ENCODE results near the gene NAA10.

Gene NAA10

DNA sequence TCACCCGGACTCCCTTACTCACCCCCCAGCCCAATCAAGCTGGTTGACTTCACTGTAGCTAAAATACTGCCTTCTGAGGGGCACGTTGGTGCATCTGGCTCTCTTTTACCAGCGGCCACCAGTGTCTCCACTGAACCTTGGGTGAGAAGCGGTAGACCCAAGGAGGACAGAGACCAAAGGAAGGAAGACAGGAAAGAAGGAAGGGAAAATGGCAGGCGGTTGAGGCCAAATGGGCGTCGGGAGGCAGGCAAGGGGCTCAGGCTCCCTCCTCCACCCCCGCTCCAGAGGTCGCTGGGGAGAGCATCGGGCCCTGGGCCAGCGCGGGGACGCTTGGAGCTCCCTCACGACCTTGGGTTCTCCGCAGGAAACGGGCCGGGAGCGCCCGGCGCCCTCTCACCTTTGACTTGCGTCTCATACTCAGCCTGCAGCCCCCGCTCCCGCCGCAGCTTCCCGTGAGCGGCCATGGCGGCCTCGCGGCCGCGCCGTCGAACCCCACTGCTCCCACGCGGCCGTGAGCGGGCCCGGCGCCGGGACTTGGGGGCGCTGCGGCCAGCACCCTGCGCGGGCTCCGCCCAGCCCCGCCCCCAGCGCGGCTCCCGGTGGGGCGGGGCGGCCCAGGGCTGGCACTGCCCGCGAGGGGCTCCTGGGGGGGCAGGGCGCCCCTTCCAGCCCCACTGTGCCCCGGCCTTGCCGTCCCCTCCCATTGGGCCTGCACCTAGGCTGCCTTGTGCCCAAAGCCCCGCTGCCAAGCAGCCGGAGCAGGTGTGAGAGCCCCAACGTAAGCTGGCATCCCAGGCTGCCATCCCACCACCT lies 8.9 kb downstream of the NAA10 start, which contains the start of gene ARHGAP4:
Gene ARHGAP4 (minus strand): TSS at position 526 of the 813 bp plus-strand sequence. CDS start 62 bp downstream, at position 464.
- H3K27ac Mint-ChIP-seq = peak within 1 kb of the TSS; percentile 95
- H3K4me1 Mint-ChIP-seq (ENCODE audit: low read depth) = peaks cover 59% of the 10 kb centered on the region
- H3K4me3 Mint-ChIP-seq = peak within 1 kb of the TSS; percentile 90
- H3K36me3 Mint-ChIP-seq (ENCODE audit: low read depth) = peaks cover 75% of the 10 kb centered on the region
- no peaks in the 10 kb centered on the region for H3K27me3 Mint-ChIP-seq
- no peaks in the 10 kb centered on the region for H3K9me3 Mint-ChIP-seq
- intact Hi-C loops (cut with micrococcal nuclease) = loop anchor here (1.0 kb wide), 1 partner anchor 132 kb away; the partner anchor contains the start of genes IDH3G and SSR4

DNA sequence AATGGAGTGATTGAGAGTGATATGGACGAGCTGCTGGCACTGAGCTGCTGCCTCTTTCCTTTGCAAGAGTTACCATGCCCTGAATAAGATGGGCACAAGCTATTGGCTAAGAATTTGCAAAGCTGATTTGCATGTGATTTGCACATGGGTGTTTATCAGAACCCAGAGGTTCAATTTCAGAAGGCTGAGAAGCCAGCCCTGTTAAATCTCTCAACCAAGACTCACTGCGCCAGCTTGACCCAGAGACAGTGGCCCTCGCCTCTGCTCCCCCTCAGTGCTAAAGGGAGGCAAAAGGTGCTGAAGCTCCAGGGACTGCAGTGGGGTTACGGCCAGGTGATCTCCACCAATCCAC lies 9.5 kb downstream of the NAA10 start:
- no peaks in the 10 kb centered on the region for H3K27me3 Mint-ChIP-seq
- peaks cover 53% of the 10 kb centered on the region for H3K4me1 Mint-ChIP-seq (ENCODE audit: low read depth)
- intact Hi-C loops (cut with micrococcal nuclease) = loop anchor here (1.0 kb wide), 1 partner anchor 131 kb away; the partner anchor contains the start of genes IDH3G and SSR4
- H3K36me3 Mint-ChIP-seq (ENCODE audit: low read depth) = peaks cover 75% of the 10 kb centered on the region
- peak overlapping the region; percentile 95 for H3K27ac Mint-ChIP-seq
- H3K4me3 Mint-ChIP-seq = peak overlapping the region; percentile 90
- H3K9me3 Mint-ChIP-seq = no peaks in the 10 kb centered on the region

DNA sequence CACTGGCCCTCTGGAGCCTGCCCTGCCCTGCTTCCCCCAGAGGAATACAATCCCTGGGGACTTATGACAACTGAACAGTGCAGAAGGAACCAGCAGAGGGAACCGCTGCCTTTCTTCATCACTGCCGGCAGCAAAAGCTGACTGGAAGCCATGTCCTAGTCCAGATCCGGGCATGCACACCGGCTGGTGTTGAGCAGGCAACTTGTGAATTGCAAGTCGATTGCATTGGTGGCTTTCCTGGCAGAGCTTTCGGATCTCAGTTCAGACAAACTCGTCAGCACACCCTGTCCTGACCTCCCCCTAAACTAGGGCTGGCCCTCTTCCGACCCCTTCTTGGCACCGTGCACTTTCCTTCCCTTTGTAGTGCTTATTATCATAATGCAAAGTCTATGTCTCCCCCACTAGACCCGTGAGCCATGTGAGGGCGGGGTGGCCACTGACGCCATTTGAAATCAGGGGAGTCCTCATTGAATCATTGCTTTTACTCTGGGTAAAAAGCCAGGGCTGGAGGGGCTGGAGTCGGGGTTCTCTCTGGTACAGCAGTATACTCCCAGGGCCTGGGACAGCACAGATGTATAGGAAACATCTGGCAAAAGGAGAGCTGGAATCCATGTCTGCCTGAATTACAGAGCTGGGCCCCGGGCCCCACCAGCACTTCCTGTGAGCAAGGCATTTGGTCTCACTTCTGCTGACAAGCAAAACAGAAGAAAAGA lies 10.5 kb downstream of the NAA10 start:
- peak overlapping the region; percentile 90 for H3K4me3 Mint-ChIP-seq
- H3K27ac Mint-ChIP-seq = peak overlapping the region; percentile 95
- peaks cover 75% of the 10 kb centered on the region for H3K36me3 Mint-ChIP-seq (ENCODE audit: low read depth)
- intact Hi-C loops (cut with micrococcal nuclease) = no loop called here
- H3K4me1 Mint-ChIP-seq (ENCODE audit: low read depth) = peaks cover 43% of the 10 kb centered on the region
- no peaks in the 10 kb centered on the region for H3K27me3 Mint-ChIP-seq
- no peaks in the 10 kb centered on the region for H3K9me3 Mint-ChIP-seq

DNA sequence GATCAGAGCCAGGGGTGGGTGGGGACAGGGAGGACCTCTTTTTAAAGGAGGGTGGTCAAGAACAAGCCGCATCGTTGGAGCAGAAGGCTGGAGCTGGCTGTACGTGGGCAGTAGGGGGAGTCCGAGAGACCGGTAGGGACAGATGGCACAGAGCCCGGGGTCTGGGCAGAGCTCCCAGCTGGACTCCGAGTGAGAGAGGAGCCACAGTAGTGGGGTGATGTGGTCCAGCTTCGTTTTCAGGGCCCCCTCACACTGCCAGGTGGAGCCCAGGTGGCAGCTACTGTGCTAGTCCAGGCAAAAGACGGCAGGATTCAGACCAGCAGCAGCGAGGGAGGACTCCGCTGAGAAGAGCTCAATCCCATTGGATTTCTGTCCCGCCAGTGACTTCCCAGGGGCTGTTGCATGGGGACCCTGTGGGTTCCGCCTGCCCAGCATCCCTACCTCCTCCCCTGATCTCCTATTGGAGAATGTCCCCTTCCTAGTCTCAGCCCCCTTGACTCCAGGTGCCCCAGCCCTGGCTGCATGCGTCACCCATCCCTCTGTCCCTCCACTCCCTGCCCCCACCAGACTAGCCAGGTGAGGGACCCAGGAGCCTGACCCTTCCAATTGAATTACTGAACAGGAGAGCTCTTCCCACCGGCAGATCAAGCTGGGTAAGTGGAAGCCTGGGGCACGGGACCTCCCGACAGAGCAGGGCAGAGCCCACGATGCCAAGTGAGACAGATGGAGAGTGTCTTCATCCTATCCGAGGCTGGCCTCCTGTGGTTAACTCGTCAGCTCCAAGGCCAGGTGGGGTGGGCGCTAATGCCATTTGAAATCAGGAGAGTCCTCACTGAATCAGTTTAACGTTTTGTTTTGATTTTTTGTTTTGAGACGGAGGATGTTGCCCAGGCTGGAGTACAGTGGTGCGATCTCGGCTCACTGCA lies 11.6 kb downstream of the NAA10 start:
- intact Hi-C loops (cut with micrococcal nuclease) = no loop called here
- Mint-ChIP-seq H3K27ac (peak overlapping the region; percentile 95), H3K4me1 (ENCODE audit: low read depth) (peaks cover 35% of the 10 kb centered on the region), H3K27me3 (no peaks in the 10 kb centered on the region), H3K36me3 (ENCODE audit: low read depth) (peaks cover 84% of the 10 kb centered on the region), H3K9me3 (no peaks in the 10 kb centered on the region), H3K4me3 (peak overlapping the region; percentile 90)

DNA sequence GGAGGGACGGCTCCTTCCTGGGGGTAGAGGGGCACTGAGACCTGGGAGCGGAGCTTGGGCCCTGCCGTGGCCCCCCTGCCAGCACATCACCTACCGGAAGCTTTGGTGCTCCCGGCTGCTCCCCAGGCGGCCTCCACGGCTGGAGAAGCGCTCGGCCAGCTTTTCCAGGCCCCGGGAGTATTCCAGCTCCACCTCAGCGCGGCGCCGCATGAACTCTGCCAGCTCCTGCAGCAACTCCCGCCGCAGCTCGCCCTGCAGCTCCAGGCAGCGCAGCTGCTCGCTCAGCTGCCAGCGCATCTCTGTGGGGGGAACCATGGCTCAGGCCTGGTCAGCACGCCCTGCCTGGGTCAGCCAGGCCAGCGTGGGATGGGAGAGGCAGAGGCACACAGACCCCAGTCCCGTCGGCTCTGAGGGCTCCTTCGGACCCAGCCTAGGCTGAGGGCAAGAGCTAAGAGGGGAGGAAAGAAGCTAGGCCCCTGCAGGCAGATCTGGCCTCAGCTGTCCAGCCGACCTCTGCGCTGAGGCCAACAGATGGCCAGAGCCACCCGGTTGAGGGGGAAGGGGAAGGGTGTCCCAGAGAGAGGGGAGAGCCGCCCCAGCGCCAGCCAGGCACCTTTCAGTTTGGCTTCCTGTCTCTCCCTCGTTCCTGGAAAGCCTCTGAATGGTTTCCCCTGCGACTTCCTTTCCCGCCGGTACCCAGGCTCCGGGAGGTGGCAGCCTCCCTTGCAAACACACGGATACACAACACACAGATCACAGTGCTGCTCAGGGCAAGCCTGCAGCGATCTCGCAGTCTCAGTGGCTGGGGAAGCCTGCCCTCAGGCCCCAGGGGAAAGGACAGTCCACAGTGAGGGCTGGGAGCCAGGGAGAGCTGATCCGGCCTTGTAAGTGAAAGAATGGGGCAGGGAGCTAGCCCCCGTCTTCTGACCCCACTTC lies 13.1 kb downstream of the NAA10 start:
- intact Hi-C loops (cut with micrococcal nuclease) = no loop called here
- peaks cover 90% of the 10 kb centered on the region for H3K36me3 Mint-ChIP-seq (ENCODE audit: low read depth)
- H3K9me3 Mint-ChIP-seq = no peaks in the 10 kb centered on the region
- H3K4me1 Mint-ChIP-seq (ENCODE audit: low read depth) = peaks cover 29% of the 10 kb centered on the region
- H3K27me3 Mint-ChIP-seq = no peaks in the 10 kb centered on the region
- peak overlapping the region; percentile 90 for H3K4me3 Mint-ChIP-seq
- H3K27ac Mint-ChIP-seq = no peak overlapping the region

GRCh38 chrX:153921070-153921469 lies 13.8 kb downstream of the NAA10 start:
- H3K36me3 Mint-ChIP-seq (ENCODE audit: low read depth) = peaks cover 91% of the 10 kb centered on the region
- no peak overlapping the region for H3K4me3 Mint-ChIP-seq
- no peak overlapping the region for H3K27ac Mint-ChIP-seq
- H3K27me3 Mint-ChIP-seq = no peaks in the 10 kb centered on the region
- intact Hi-C loops (cut with micrococcal nuclease) = no loop called here
- peaks cover 24% of the 10 kb centered on the region for H3K4me1 Mint-ChIP-seq (ENCODE audit: low read depth)
- H3K9me3 Mint-ChIP-seq = no peaks in the 10 kb centered on the region

DNA sequence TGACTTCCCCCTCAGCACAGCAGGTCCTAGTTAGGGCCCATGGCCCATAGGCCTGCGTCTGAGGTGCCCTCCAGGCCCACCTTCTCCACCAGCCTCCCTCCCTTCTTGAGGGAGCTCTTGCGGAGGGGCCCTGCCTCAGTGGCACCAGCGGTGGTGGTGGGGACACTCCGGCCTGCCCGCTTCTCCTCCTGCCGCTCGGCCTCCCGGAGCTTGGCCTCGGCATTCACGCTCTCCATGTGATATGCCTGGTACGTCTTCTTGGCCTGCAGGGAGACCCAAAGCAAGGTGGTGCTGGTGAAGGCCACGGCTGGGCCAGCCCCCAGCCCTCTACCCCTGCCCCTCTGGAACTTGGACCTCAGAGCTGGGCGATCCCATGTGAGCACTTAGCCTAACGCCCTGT lies 14.3 kb downstream of the NAA10 start:
- intact Hi-C loops (cut with micrococcal nuclease) = no loop called here
- Mint-ChIP-seq H3K27ac (no peak overlapping the region), H3K27me3 (no peaks in the 10 kb centered on the region), H3K4me3 (no peak overlapping the region), H3K4me1 (ENCODE audit: low read depth) (peaks cover 24% of the 10 kb centered on the region), H3K9me3 (no peaks in the 10 kb centered on the region), H3K36me3 (ENCODE audit: low read depth) (peaks cover 92% of the 10 kb centered on the region)

GRCh38 chrX:153919281-153919680 lies 15.6 kb downstream of the NAA10 start:
- Mint-ChIP-seq H3K4me1 (ENCODE audit: low read depth) (peaks cover 20% of the 10 kb centered on the region), H3K9me3 (no peaks in the 10 kb centered on the region), H3K27ac (no peak overlapping the region), H3K4me3 (no peak overlapping the region), H3K27me3 (no peaks in the 10 kb centered on the region), H3K36me3 (ENCODE audit: low read depth) (peaks cover 96% of the 10 kb centered on the region)
- intact Hi-C loops (cut with micrococcal nuclease) = no loop called here

- Mint-ChIP-seq H3K4me3 (no peak overlapping the region), H3K4me1 (ENCODE audit: low read depth) (peaks cover 11% of the 10 kb centered on the region), H3K36me3 (ENCODE audit: low read depth) (peaks cover 96% of the 10 kb centered on the region), H3K27ac (no peak overlapping the region), H3K9me3 (no peaks in the 10 kb centered on the region), H3K27me3 (no peaks in the 10 kb centered on the region)
- intact Hi-C loops (cut with micrococcal nuclease) = no loop called here
Measured at GRCh38 chrX:153917869-153918268, 17.0 kb downstream of the NAA10 start.

GRCh38 chrX:153913701-153914100 lies 21.1 kb downstream of the NAA10 start:
- H3K4me3 Mint-ChIP-seq = no peak overlapping the region
- H3K27me3 Mint-ChIP-seq = no peaks in the 10 kb centered on the region
- H3K9me3 Mint-ChIP-seq = no peaks in the 10 kb centered on the region
- no peak overlapping the region for H3K27ac Mint-ChIP-seq
- intact Hi-C loops (cut with micrococcal nuclease) = no loop called here
- peaks cover 4% of the 10 kb centered on the region for H3K4me1 Mint-ChIP-seq (ENCODE audit: low read depth)
- H3K36me3 Mint-ChIP-seq (ENCODE audit: low read depth) = peaks cover 93% of the 10 kb centered on the region

DNA sequence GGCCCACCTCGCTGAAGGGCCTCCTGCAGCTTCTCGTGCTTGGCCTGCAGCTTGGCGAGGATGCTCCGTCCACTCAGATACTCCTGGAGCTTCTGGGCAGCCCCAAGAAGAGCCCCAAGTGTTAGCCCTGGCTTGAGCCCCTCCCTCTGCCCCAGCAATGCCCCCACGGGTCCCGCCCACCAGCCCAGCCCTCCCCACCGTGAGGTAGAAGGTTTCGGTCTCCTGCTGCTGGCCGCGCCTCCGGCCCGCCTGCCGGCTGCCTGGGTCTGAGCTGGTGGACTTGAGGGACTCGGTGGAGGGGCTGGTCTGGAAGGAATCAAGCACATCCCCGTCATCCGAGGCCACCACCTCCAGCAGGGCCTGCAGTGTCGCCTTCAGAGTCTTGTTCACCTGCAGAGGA lies 21.6 kb downstream of the NAA10 start:
- peaks cover 9% of the 10 kb centered on the region for H3K4me1 Mint-ChIP-seq (ENCODE audit: low read depth)
- intact Hi-C loops (cut with micrococcal nuclease) = no loop called here
- H3K27me3 Mint-ChIP-seq = no peaks in the 10 kb centered on the region
- H3K9me3 Mint-ChIP-seq = no peaks in the 10 kb centered on the region
- no peak overlapping the region for H3K4me3 Mint-ChIP-seq
- no peak overlapping the region for H3K27ac Mint-ChIP-seq
- H3K36me3 Mint-ChIP-seq (ENCODE audit: low read depth) = peaks cover 93% of the 10 kb centered on the region

DNA sequence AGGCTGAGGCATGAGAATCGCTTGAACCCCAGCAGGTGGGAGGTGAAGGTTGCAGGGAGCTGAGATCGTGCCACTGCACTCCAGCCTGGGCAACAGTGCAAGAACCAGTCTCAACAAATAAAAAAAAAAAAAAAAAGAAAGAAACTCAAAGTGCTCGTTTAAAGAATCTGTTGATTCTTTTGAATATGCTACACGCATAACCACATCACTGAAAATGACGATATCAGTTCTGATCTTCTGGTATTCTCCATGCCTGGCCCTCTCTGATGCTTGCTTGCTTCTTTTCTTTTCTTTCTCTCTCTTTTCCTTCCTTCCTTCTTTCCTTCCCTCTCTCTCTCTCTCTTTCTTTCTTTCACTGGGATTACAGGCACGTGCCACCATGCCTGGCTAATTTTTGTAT lies 23.0 kb downstream of the NAA10 start:
- Mint-ChIP-seq H3K9me3 (no peaks in the 10 kb centered on the region), H3K27me3 (no peaks in the 10 kb centered on the region), H3K4me1 (ENCODE audit: low read depth) (peaks cover 13% of the 10 kb centered on the region), H3K27ac (peak overlapping the region; percentile 58), H3K36me3 (ENCODE audit: low read depth) (peaks cover 96% of the 10 kb centered on the region), H3K4me3 (no peak overlapping the region)
- intact Hi-C loops (cut with micrococcal nuclease) = no loop called here

- intact Hi-C loops (cut with micrococcal nuclease) = no loop called here
- no peak overlapping the region for H3K4me3 Mint-ChIP-seq
Measured at GRCh38 chrX:153910446-153910845, 24.4 kb downstream of the NAA10 start.

More at GRCh38 chrX:153910446-153910845, 24.4 kb downstream of the NAA10 start:
- H3K36me3 Mint-ChIP-seq (ENCODE audit: low read depth) = peaks cover 88% of the 10 kb centered on the region
- peaks cover 27% of the 10 kb centered on the region for H3K4me1 Mint-ChIP-seq (ENCODE audit: low read depth)
- no peaks in the 10 kb centered on the region for H3K27me3 Mint-ChIP-seq
- no peaks in the 10 kb centered on the region for H3K9me3 Mint-ChIP-seq
- no peak overlapping the region for H3K27ac Mint-ChIP-seq

Data from dendritic cell treated with granulocyte-macrophage colony-stimulating factor and Interleukin-4, amounts not matched to agents 40 ng/mL and 50 ng/mL, for 4 days (primary cell).